Measurements from ENCODE around the gene EML4. TPM values are rescaled to one million over a fixed set of nuclear protein-coding genes. Genes with fewer than 3 reads are reported as not detected.
A peak's percentile ranks its signal among the peaks of the same experiment; 100 is the strongest.

Gene EML4
- total and polyA plus RNA-seq, 2 of the 13 experiments (the other 11 are each of a cell fraction or from before 2014, with no cell fraction given), result 243 to 476 TPM

GRCh38 chr2:42135381-42136312 lies 33.5 kb upstream of the EML4 start (continued):
- TF ChIP-seq BRF2 (CRISPR knock-in tag; IDR thresholded peaks at IDR 0.05), result no peak
- TF ChIP-seq SOX6 (IDR thresholded peaks at IDR 0.05), result no peak
- TF ChIP-seq SOX6 (CRISPR knock-in tag; IDR thresholded peaks at IDR 0.05), result peak; percentile 99
- peak; percentile 43; the same call in 1 of the 2 replicates for TF ChIP-seq ZMYM2 (CRISPR knock-in tag; IDR thresholded peaks at IDR 0.05)
- TF ChIP-seq, protein P1, sequence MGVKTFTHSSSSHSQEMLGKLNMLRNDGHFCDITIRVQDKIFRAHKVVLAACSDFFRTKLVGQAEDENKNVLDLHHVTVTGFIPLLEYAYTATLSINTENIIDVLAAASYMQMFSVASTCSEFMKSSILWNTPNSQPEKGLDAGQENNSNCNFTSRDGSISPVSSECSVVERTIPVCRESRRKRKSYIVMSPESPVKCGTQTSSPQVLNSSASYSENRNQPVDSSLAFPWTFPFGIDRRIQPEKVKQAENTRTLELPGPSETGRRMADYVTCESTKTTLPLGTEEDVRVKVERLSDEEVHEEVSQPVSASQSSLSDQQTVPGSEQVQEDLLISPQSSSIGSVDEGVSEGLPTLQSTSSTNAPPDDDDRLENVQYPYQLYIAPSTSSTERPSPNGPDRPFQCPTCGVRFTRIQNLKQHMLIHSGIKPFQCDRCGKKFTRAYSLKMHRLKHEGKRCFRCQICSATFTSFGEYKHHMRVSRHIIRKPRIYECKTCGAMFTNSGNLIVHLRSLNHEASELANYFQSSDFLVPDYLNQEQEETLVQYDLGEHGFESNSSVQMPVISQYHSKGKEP (CRISPR knock-in tag; IDR thresholded peaks at IDR 0.05), result no peak
- TF ChIP-seq TCF7 (IDR thresholded peaks at IDR 0.05; ENCODE audit: low read depth), result peak; percentile 99
- TF ChIP-seq ZNF251 (CRISPR knock-in tag; IDR thresholded peaks at IDR 0.05), result no peak
- TF ChIP-seq SRY (CRISPR knock-in tag; IDR thresholded peaks at IDR 0.05), result no peak
- TF ChIP-seq NCOA5 (CRISPR knock-in tag; IDR thresholded peaks at IDR 0.05), result no peak
- no peak for TF ChIP-seq EEA1 (CRISPR knock-in tag; IDR thresholded peaks at IDR 0.05; ENCODE audit: borderline replicate concordance)
- TF ChIP-seq ZNF614 (CRISPR knock-in tag; IDR thresholded peaks at IDR 0.05; ENCODE audit: borderline replicate concordance), result peak; percentile 87; the same call in 1 of the 2 replicates
- peak; percentile 99 for TF ChIP-seq NFIC (IDR thresholded peaks at IDR 0.05; ENCODE audit: low read length)
- TF ChIP-seq ZFP90 (CRISPR knock-in tag; IDR thresholded peaks at IDR 0.05; ENCODE audit: borderline replicate concordance), result no peak
- TF ChIP-seq ZBTB39 (CRISPR knock-in tag; IDR thresholded peaks at IDR 0.05), result peak; percentile 67; the same call in 1 of the 2 replicates
- peak; percentile 89 for TF ChIP-seq ZNF331 (CRISPR knock-in tag; IDR thresholded peaks at IDR 0.05)
- TF ChIP-seq CC2D1A (CRISPR knock-in tag; IDR thresholded peaks at IDR 0.05), result no peak
- no peak for TF ChIP-seq GTF2F1 (IDR thresholded peaks at IDR 0.05; ENCODE audit: low read length)
- TF ChIP-seq PCBP1 (IDR thresholded peaks at IDR 0.05; ENCODE audit: borderline replicate concordance, low read depth, low read length), result no peak
- no peak for TF ChIP-seq SRSF9 (IDR thresholded peaks at IDR 0.05; ENCODE audit: borderline replicate concordance, insufficient read depth, low read depth, low read length, poor library complexity, severe bottlenecking)
- TF ChIP-seq ZMAT5 (CRISPR knock-in tag; IDR thresholded peaks at IDR 0.05; ENCODE audit: borderline replicate concordance, low read depth), result no peak
- peak; percentile 71; the same call in 1 of the 2 replicates for TF ChIP-seq ONECUT2 (CRISPR knock-in tag; IDR thresholded peaks at IDR 0.05)
- TF ChIP-seq ZNF652 (CRISPR knock-in tag; IDR thresholded peaks at IDR 0.05; ENCODE audit: borderline replicate concordance, low read depth), result peak; percentile 61; the same call in 1 of the 2 replicates

All from HepG2 (cell line).